ENCODE measurements around the gene PRIM2.
"Not testable (repeated sequence)": the region's sequence is repeated elsewhere in the genome, so short reads cannot be mapped to it uniquely, and the experiment has no call there.

DNA sequence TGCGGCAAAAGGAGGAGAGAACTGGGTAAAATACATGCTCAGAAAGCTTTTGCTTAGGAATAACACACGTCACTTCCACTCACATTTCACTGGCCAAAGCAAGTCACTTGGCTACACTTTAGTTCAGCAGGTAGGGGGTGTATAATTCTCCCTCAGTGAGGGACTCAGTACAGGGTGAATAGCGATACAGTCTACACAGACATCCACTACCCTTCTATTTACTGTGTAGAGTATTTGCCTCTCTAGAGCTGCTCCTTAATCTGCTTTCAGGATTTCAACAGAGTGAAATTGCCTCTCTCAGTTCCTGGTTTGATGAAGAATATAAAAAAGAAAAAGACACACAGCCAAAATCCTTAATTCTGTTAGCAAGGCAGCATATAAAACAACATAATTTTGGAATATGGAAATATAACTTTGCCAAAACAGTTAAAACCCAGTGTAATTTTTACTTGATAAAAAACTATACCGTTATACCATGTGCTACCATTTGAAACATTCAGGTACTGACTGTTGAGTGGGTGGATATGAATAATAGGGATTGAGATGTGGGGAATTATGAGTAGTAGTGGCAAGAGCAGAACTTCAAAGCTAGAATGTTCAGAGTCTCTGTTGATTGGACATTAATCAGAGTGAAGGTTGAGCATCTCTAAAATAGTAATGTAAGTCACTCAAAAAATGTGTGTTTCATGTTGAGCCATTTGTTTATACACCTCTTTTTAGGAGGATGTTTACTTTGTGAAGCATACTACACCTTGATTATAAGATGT, 51.7 kb downstream of the PRIM2 start:
- TF ChIP-seq EZH2phosphoT487 (IDR thresholded peaks at IDR 0.05; ENCODE audit: unreplicated experiment); POLR2AphosphoS5 (IDR thresholded peaks at IDR 0.05; ENCODE audit: low read depth); EZH2 (IDR thresholded peaks at IDR 0.05; ENCODE audit: low read depth, unreplicated experiment): not testable (repeated sequence)
- TF ChIP-seq, protein P1, sequence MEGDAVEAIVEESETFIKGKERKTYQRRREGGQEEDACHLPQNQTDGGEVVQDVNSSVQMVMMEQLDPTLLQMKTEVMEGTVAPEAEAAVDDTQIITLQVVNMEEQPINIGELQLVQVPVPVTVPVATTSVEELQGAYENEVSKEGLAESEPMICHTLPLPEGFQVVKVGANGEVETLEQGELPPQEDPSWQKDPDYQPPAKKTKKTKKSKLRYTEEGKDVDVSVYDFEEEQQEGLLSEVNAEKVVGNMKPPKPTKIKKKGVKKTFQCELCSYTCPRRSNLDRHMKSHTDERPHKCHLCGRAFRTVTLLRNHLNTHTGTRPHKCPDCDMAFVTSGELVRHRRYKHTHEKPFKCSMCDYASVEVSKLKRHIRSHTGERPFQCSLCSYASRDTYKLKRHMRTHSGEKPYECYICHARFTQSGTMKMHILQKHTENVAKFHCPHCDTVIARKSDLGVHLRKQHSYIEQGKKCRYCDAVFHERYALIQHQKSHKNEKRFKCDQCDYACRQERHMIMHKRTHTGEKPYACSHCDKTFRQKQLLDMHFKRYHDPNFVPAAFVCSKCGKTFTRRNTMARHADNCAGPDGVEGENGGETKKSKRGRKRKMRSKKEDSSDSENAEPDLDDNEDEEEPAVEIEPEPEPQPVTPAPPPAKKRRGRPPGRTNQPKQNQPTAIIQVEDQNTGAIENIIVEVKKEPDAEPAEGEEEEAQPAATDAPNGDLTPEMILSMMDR (conservative IDR thresholded peaks at IDR 0.05; ENCODE audit: low read depth in 2 of 2), result not testable (repeated sequence)
- TF ChIP-seq, protein P2, sequence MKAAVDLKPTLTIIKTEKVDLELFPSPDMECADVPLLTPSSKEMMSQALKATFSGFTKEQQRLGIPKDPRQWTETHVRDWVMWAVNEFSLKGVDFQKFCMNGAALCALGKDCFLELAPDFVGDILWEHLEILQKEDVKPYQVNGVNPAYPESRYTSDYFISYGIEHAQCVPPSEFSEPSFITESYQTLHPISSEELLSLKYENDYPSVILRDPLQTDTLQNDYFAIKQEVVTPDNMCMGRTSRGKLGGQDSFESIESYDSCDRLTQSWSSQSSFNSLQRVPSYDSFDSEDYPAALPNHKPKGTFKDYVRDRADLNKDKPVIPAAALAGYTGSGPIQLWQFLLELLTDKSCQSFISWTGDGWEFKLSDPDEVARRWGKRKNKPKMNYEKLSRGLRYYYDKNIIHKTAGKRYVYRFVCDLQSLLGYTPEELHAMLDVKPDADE (IDR thresholded peaks at IDR 0.05), result not testable (repeated sequence)

Measured in GM23338 (cell line).